Right lobe of liver (tissue), 6 donors: ENCODE data around the gene PHKB. TPM values are rescaled to one million over a fixed set of nuclear protein-coding genes. Genes with fewer than 3 reads are reported as not detected.

Source experiments
- ATAC-seq, 4 donors: fragments of 200-7000 bp; cut with Tn5 transposase; one replicate each; pipeline ENCODE4 v1.9.1; 2020; ENCODE audit warnings: mild to moderate bottlenecking in 4 of 4, moderate library complexity in 4 of 4
- DNase-seq, 3 donors: peaks; one replicate each; pipeline ENCODE4 v3.0.0-alpha.2; 2020
- H3K27ac ChIP-seq, 3 donors: fragments of 200-600 bp; one replicate each; pipeline ENCODE4 v1.8.0; 2022
- H3K27me3 ChIP-seq, 2 donors: fragments of 200-600 bp; one replicate each; pipeline ENCODE4 v1.8.0; 2022
- H3K36me3 ChIP-seq, 4 donors: fragments of 200-600 bp; sonication (generic) in 1 of 4; one replicate each; pipeline versions ENCODE4 v1.5.1 to v1.8.0; 2017 to 2022; ENCODE audit warnings: control low read depth in 1 of 4
- H3K4me1 ChIP-seq, 4 donors: fragments of 200-600 bp; sonication (generic) in 1 of 4; one replicate each; pipeline versions ENCODE4 v1.5.1 to v1.8.0; 2017 to 2022; ENCODE audit warnings: control low read depth in 1 of 4
- H3K4me3 ChIP-seq, 3 donors: fragments of 200-600 bp; one replicate each; pipeline ENCODE4 v1.8.0; 2022
- H3K9me3 ChIP-seq, 4 donors: fragments of 200-600 bp; sonication (generic) in 1 of 4; one replicate each; pipeline versions ENCODE4 v1.5.1 to v1.8.0; 2017 to 2022; ENCODE audit warnings: control low read depth in 1 of 4
- CTCF ChIP-seq, 4 donors: fragments of 200-600 bp in 3 of 4; fragments of 450-650 bp in 1 of 4; IDR thresholded peaks; one replicate each; pipeline versions ENCODE4 v1.5.1 to v1.8.0; 2016 to 2022; ENCODE audit warnings: antibody characterized with exemption in 4 of 4, mild to moderate bottlenecking in 2 of 4
- POLR2A ChIP-seq: fragments of 450-650 bp; IDR thresholded peaks from one replicate; pipeline ENCODE4 v1.6.1; 2017; ENCODE audit warnings: antibody characterized with exemption, mild to moderate bottlenecking
- WGBS: methylation state at CpG from one replicate; pipeline ENCODE4 v1.1.6; 2018; ENCODE audit warnings: low coverage, low lambda C conversion rate; ENCODE audit not compliant: insufficient coverage; ENCODE audit errors: missing lambda C conversion rate; 5-methylcytosine and 5-hydroxymethylcytosine counted together
- intact Hi-C, 2 donors: fragments of 100-400 bp; cut with DNase I; formaldehyde crosslinking; loops; one replicate each; pipeline versions ENCODE4 v1.11.2 to v1.14.1; 2022
- small RNA-seq, 2 experiments: library from RNA; depleted of rRNA; stranded (forward); fragments of <200 nt; gene quantifications; one replicate each; pipeline ENCODE3, GENCODE V24; 2016
- total RNA-seq, 6 experiments: library from RNA; depleted of rRNA in 2 of 6; stranded (reverse); fragments of >200 nt in 2 of 6; fragmentation: NEBNext Ultra II Directional in 3 of 6; extraction: Animal tissue kit (Norgen Biotek cat#: 25700) in 3 of 6; gene quantifications; one replicate each; pipeline versions ENCODE4 v1.1.0 to v1.2.4, GENCODE V29; 2016 to 2023
- donor health status: DM: no; HTN: yes; CAD: no.
- donor health status: DM: no; HTN: no; CAD: no.
- donor health status: DM: no; HTN: no; CAD: no.
- donor health status: DM: no; HTN: yes; CAD: no.
- donor health status: DM: no; HTN: yes; CAD: no.

The PHKB gene
- total RNA-seq, 6 experiments from 2014 or later: 28.9 to 45.3 (median 35.4) TPM

DNA sequence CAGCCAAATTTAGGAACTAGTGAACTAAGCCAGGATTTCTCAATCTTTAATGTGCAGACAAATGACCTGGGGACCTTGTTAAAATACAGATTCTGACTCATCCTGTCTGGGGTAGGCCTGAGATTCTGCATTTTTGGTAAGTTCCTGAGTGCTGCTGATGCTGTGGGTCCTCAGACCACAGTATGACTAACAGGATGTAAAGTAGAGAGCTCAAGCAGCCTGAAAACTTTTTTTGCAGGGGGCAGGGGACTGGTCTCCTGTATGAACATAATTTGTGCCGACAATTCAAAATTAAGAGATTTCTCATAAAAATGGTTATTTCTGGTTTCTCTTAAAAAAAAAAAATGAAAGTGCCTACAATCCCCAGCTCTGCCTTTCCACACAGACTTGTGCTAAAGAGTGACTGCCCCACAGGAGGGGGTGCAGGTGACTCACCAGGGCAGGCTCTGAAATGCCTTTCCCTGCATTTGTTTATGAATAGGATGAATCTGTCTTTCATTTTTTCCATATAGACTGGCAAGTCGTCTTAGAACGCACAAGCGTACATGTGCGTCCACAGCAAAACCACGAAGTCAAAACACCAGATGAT, 271.5 kb downstream of the PHKB start:
- WGBS: 53% methylated on average over 6 of the region's 6 CpGs
- no peaks in the 10 kb centered on the region for H3K27me3 ChIP-seq
- H3K9me3 ChIP-seq: no peaks in the 10 kb centered on the region
- ATAC-seq (no peak), DNase-seq (no peak)
- intact Hi-C loops: no loop called here
- no peak overlapping the region for H3K4me3 ChIP-seq
- TF ChIP-seq CTCF (IDR thresholded peaks at IDR 0.05) (no peak), POLR2A (no peak)
- H3K4me1 ChIP-seq: no peaks in the 10 kb centered on the region
- H3K27ac ChIP-seq: no peak overlapping the region
- no peaks in the 10 kb centered on the region for H3K36me3 ChIP-seq

- Histone ChIP-seq H3K4me1 (no peaks in the 10 kb centered on the region), H3K4me3 (no peak overlapping the region), H3K36me3 (no peaks in the 10 kb centered on the region), H3K27me3 (no peaks in the 10 kb centered on the region), H3K9me3 (no peaks in the 10 kb centered on the region), H3K27ac (no peak overlapping the region)
- TF ChIP-seq POLR2A: no peak
- DNase-seq: no peak
- no peak for ATAC-seq
- intact Hi-C loops: no loop called here
- 71% methylated on average over 6 of the region's 6 CpGs for WGBS
These were observed 273.1 kb downstream of the PHKB start for GRCh38 chr16:47734081-47734857.

DNA sequence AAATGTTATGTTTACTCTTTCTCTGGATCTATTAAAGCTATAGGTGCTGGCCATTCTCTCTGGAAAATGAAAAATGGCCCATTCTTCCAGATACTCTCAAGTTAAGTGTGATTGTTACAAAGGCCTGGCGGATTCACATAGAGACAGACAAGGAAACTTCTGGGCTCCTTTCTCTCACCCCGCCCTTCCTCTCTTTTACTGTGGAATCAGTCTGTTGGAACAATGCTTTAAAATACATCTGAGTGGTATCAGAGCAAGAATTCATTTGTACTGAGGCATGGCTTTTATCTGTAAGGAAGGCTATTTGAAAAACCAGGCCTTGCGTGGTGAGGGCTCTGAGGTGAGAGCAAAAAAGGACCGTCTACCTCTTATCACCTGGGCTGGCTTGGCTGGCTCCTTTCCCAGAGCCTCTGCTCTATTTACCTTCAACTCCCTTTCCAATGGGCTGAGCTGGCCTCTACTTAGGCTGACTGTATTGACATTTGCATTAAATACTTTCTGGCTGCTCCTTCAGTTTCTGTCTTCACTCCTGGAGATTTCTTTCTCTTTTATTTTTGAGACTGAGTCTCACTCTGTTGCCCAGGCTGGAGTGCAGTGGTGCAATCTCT, 274.0 kb downstream of the PHKB start:
- Histone ChIP-seq H3K4me1 (no peaks in the 10 kb centered on the region), H3K9me3 (no peaks in the 10 kb centered on the region), H3K4me3 (no peak overlapping the region), H3K27ac (no peak overlapping the region), H3K27me3 (no peaks in the 10 kb centered on the region), H3K36me3 (no peaks in the 10 kb centered on the region)
- ATAC-seq: peak; percentile 55 to 92 (median 76)
- intact Hi-C loops: no loop called here
- peak in 2 of 3 donors; percentile 42 to 53 for DNase-seq
- TF ChIP-seq CTCF (IDR thresholded peaks at IDR 0.05) (no peak), POLR2A (no peak)
- 46% methylated on average over 4 of the region's 4 CpGs for WGBS

DNA sequence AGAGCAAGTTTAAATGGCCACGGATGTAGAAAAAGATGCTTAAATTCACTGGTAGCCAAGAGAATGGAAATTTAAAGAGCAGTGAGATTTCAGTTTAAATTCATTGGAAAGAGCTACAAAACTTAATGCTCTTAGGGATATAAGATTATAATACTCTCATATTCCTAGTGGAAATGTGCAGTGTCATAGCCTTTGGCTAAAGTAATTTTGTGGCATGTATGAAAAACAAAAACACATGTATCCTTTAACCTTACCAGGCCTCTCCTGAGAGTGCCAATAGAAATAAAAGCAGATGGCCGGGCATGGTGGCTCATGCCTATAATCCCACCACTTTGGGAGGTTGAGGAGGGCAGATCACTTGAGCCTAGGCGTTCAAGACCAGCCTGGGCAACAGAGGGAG, 289.2 kb downstream of the PHKB start:
- no peaks in the 10 kb centered on the region for H3K9me3 ChIP-seq
- 43% methylated on average over 2 of the region's 3 CpGs for WGBS
- intact Hi-C loops: no loop called here
- TF ChIP-seq CTCF (IDR thresholded peaks at IDR 0.05): no peak
- no peak overlapping the region for H3K27ac ChIP-seq
- DNase-seq (no peak), ATAC-seq (no peak)
- H3K4me1 ChIP-seq: no peaks in the 10 kb centered on the region
- no peak overlapping the region for H3K4me3 ChIP-seq
- no peaks in the 10 kb centered on the region for H3K36me3 ChIP-seq
- no peaks in the 10 kb centered on the region for H3K27me3 ChIP-seq

Small RNA genes within 50 kb of the gene (small RNA-seq; reads per million reads assigned to genes)
- gene RNA5SP425: 0.13 to 0.39 reads per million in 2 experiments

Other genes with a start within 250 kb of the PHKB start
- 10 to 100 TPM; 29.9 to 43.8 (median 39.2) TPM for gene ITFG1, start 268 bp upstream of the PHKB start, total RNA-seq